Measurements from ENCODE around the gene ALOX12B.
"Not testable (repeated sequence)": the region's sequence is repeated elsewhere in the genome, so short reads cannot be mapped to it uniquely, and the experiment has no call there.

ALOX12B gene

DNA sequence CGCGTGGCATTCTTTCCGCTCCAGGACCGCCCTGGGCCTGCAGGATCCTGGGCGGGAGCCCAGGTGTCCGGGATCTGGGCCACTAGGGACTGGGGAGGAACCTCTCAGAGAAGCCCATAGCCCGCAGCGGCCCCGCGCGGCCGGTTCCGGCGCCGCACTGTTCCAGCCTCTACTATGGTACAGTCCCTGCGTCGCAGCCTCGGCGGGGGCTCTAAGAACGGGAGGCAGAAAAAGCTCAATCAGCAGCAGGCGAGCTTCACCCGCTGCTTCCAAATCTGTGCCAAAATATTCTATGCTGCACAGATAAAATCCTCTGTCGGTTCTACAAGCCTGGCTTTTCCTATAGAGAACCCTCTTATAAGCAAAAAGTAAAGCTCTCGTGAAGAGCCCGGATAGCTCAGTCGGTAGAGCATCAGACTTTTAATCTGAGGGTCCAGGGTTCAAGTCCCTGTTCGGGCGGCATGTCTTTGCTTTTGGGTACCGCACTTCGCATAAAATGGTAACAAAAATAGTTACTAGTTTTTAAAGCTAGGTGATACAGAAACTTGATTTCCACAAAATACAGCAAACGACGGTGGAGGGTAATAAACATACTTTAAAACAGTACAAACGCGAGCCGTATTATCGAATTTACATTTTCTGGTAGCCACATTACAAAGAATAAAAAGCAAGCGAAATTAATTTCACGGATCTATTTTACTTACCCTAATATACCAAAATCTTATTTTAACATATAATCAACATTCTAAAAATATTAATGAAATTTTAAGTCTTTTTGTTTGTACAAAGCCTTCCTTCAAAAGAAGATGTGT, 31.5 kb upstream of the ALOX12B start:
- peak; percentile 90 for DNase-seq

DNA sequence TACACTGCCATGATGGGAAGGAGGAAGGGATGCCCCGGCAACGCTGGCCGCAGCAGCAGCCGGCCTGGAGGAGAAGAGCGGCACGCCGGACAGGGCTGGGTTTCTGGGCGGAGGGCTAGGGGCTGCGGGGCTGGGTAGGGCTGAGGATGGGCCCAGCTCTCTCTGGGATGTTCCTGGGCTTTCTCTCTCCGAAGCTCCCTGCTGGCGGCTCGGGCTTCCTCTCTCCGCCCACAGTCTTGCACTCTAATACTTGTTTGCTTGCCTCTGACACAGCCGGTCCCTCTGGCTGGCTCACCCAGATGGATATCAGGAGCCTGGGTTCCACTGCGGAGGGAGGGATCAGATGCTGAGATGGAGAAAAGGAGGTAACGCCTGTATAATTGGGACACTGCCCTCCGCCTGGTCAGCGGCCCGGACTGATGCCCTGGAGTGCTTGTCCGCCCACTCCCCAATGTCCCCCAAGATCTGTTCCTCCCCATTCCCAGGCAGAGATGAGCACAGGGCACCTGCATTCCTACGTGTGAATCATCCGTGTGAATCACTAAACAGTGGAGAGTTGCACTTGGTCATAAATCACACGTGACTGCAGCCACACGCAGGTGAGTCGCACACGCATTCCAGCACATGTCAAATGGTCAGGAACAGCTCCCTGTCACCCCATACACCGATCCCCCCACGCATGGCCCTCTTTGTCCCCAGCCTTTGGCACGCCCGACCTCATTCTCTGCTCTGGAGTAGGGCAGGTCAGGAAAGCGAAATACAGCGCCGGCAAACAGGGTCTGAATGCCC, 30.7 kb upstream of the ALOX12B start, which contains the start of gene ALOXE3:
ALOXE3 (minus strand) TSS at position 535 of the 789 bp plus-strand sequence; CDS start at position 11, 524 bp downstream.
- DNase-seq = no peak

DNA sequence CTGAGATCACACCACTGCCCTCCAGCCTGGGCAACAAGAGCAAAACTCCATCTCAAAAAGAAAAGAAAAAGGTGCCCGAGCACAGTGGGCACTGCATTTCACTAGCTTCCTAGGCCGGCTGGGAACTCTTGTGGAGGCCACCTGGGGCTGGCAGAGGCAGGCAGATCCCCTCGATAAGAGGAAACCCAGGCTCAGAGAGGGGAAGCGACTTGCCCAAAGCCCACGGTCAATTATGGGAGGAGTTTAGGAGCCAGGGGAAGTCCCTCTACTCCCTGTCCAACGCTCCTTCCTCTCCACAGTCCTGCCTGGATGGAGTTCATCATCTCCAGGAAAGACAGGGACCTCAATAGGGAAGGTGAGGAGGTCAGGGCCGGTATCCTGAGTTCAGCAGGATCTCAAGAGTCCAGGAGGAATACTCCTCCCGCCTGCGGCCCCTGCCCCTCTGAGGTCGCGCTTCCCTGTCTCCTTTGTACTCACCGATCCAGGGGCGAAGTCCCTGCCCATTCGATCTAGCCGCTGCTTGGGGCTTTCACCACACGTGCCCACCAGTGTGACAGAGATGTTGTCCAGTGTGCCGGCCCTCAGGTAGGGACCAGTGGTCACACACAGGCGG, 30.0 kb upstream of the ALOX12B start:
- no peak for DNase-seq

DNA sequence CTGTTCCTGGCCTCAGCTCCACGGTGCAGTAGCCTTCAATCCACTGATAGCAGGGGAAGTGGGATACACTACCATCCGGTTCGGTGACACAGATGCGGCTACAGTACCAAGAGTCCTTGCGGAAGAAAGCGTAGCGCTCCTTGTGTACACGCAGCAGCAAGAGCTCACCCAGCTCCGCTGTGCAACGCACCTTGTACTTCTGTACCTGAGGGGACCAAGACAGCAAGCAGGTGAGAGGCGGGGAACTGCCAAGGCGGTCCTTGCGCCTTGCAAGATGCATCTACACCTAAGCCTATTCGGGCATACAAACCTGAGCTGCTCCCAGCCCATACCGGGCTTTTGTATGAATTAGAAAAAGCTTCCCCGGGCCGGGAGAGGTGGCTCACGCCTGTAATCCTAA, 29.3 kb upstream of the ALOX12B start:
- no peak for DNase-seq

DNA sequence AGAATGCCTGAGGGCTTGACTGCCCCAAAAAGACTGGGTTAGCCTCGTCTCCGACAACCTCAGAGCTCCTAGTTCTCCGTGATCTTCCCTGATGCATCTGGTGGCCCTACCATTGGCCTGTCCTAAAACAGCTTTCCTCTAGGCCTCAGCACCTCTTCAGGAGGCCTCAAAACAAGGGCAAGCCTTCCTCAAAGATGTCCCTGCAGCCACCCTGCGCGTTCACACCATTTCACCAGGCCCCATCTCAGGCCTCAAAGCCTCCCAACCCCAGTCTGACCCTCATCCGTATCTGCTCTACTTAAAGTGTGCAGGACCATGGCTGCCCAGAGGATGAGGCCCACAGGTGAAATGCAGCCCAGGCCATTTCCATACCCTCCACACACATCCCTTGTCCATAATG, 23.4 kb upstream of the ALOX12B start:
- DNase-seq = no peak

DNA sequence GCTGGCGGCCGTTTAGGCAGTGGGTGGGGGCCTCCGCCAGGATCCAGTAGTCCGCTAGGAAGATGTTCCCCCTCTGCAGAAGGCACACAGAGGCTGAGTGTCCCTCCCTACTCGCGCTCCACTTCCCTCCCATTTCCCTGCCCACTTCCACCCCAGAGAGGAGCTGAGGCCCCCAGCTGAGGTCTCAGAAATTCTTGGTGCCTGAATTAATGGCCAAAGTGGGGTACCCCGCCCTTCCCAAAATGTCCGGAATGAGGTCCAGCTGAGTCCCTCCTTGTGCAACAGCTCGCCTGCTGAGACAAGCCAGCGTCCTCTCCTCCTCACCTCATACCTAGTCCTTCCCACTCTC, 22.9 kb upstream of the ALOX12B start:
- DNase-seq = no peak

DNA sequence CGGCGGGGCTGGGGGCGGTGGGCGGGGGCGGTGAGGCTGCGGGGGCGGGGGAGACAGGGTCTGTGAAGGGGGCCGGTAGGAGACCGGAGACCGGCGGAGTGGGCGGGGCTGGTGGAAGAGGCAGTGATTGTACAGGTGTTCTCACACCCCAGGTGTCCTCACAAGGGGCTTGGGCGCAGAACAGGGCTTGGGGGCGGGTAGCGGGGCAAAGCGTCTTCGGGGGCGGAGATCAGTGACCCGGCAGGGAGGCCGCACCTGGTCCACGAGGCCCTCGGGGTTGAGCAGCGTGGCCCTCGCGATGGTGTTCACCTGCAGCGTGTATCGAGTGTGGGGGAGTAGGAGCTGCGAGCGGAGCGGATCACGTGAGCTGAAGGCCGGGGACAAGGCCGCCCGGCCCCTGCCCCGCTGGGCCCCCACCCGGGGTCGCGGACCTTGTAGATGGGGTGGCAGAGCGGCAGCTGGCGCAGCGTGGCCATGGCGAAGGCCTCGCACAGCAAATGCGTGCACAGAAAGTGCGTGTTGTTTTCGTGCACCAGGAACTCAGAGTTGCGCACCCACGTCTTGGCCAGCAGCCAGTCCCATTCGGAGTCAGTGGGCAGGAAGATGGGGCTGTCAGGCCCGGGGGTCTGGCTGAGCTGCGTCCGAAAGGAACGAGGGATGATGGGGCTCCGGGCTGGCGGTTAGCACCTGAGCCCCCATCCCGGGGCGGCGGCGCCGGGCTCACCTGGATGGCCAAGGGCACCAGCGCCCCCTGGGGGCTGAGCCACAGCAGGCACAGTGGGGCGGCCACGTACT, 22.3 kb upstream of the ALOX12B start:
- DNase-seq = peak; percentile 68

DNA sequence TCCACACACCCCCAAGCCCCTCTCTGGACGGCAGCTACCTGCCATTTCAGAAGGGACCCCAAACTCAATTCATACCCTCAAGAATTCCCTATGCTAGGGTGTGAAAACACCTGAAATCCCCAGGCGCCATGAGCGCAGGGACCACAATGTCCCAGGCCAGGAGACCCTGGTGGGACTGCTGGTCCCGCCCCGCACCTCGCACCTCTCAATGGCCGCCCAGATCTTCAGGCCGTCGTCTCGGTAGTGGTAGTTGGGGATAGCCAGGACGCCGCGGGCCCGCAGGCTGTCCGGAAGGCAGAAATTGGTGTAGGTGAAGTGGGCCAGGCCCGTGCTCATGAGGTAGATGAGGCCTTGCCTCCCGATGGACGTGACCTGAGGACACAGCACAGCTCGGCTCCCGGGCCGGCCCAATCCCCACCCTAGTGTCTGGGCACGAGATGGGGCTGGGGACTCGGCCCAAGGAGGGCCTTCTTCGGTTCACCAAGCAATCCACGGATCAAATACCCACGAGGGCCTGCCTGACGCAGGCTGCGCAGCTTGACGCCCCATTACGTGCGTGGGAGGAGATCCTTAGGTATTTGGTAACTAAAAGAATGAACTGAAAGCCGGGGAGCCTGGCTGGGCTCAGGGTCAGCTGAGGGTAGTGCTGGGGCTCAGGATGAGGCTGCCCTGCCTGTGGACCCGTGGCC, 21.6 kb upstream of the ALOX12B start:
- no peak for DNase-seq

DNA sequence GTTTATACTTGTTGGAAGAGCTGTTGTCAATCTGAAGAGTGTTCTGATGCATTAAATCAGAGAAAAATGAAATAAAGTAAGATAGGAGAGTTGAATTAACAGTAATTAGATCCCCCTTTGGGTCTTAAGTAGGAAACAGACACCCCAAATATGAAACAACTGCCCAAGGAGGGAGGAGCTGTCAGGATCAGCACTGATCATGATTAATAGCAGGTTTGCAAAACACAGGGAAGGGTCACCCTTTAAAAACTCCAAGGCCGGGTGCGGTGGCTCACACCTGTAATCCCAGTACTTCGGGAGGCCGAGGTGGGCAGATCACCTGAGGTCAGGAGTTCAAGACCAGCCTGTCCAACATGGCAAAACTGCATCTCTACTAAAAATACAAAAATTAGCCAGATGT, 19.5 kb upstream of the ALOX12B start:
- DNase-seq = not testable (repeated sequence)

DNA sequence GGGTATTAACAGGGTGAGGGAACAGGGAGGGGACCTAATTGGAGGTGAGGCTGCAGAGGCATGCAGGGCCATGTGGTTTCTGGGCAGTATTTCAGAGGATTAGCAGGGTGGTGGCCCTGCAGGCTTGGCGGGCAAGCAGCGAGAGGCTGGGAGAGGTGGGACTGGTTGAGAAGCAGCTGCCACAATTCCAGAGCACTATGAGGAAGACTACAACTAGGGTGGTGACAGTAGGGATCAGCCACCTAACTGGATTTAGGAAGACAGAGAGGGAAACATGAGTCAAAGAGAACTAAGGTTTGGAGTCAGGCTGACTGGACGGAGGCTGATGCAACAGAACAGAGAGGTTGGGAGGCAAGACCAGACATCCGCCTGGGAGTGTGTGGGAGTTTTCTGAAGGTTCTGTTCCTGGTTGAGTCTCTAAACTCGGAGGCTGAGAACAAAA, 18.5 kb upstream of the ALOX12B start:
- no peak for DNase-seq

DNA sequence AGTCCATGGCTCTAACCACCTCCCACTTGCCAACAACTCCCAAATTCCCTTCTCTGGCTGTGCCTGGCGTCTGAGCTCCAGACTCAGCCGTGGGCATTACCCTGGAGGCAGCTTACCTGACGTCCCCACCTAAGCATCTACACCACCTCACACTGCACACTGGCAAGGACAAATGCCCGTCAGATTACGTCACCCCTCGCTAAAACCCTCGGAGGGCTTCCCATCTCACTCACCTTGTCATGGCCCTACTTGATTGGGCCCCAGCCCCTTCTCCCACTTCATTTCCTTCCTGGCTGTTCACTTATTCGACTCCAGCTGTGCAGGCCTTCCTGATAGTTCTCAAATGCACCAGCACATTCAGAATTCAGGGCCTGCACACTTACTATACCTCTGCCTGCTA, 17.4 kb upstream of the ALOX12B start:
- no peak for DNase-seq

DNA sequence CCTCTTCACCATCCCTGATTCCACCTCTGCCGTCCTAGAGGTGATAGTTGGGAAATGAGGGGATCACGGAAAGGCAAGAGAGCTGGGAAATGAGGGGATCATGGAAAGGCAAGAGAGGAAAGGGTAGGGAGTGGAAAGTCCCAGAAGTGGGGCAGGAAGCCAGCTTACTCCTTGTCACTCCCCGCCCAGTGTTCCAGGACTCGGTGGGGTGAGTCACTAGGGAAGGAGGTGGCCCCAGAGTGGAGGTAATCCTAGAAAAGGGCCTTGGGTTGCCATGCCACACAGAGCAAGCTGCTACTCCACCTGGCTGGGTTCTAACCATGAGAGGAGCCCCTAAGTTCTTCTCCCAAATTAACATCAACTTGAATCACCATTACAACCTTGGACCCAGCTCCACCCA, 16.0 kb upstream of the ALOX12B start:
- no peak for DNase-seq

DNA sequence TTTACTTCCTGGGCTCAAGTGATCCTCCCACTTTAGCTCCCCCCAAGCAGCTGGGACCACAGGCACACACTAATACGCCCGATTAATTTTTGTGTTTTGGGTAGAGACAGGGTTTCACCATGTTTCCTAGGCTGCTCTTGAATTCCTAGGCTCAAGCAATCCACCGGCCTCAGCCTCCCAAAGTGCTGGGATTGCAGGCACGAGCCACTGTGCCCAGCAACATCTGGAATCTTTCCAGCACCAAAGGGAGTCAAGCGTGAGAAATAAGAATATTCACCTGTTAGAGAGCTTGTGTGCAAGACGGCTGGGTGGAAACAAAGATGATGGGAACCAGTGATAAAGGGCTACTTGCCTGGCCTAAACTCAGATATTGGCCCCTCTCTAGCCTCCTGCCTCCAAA, 14.2 kb upstream of the ALOX12B start:
- no peak for DNase-seq

DNA sequence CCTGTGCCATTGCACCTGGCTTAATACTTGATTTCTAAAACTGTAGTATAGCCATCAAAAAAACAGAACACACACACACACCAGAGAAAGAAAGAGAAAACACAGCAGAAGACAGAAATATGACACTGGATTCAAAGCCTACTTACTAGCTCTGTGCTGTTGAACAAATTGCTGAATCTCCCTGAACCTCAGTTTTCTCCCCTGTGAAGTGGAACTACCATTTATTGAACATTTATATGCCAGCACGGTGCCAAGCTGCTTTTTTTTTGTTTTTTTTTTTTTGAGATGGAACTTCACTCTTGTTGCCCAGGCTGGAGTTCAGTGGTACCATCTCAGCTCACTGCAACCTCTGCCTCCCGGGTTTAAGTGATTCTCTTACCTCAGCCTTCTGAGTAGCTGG, 13.2 kb upstream of the ALOX12B start:
- DNase-seq = no peak

DNA sequence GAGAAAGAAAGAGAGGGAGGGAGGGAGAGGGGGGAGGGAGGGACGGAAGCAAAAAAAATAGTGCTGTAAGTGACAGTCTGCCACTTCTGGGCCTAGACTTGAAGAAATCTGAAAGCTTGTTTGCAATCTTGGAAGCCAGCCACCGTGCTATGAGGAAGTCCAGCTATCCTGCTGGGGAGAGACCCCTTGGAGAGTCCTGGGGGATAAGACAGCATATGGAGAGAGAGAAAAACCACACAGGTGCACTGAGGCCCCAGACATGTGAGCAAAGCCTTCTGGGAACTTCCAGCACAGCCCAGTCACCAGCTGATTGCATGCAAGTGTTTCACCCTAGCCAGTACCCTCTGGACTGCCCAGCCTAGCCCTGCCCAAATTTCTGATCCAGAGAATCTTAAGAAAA, 12.6 kb upstream of the ALOX12B start:
- DNase-seq = no peak

DNA sequence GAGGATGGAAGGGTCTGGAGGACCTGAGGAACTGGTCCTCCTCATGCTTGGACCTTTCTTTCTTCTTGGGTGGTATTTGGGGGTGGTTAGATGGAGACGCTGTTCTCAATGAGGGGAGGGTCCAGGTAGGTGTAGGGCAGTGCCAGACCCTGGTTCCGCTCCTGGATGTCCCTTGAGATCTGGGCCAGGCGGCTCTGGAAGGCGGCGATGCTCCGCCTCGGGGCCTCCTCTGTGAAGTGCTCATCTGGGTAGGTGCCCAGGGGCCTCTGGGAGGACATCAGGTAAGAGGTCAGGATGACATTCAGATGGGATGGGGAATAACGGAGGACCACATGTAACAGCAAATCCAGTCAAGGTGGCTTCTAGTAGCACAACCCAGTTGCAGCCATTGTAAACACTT, 9.0 kb upstream of the ALOX12B start:
- DNase-seq = no peak

DNA sequence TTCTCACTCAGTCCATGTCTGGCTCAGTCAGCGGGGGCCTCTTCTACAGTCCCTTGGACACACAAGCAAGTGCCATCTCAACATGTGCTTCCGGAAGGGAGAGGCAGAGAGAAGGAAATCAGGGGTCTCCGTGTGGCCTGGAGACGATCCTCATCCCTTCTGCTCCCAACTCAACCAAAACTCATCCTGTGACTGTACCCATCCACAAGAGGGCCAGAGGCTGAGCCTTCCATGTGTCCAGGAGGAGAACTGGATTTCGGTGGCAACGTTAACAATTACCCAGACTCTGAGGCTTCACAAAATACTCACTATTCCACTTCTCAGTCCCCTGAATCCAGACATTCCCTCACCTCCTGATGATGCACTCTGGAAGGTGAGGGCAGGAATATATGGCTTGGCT, 7.8 kb upstream of the ALOX12B start:
- no peak for DNase-seq

DNA sequence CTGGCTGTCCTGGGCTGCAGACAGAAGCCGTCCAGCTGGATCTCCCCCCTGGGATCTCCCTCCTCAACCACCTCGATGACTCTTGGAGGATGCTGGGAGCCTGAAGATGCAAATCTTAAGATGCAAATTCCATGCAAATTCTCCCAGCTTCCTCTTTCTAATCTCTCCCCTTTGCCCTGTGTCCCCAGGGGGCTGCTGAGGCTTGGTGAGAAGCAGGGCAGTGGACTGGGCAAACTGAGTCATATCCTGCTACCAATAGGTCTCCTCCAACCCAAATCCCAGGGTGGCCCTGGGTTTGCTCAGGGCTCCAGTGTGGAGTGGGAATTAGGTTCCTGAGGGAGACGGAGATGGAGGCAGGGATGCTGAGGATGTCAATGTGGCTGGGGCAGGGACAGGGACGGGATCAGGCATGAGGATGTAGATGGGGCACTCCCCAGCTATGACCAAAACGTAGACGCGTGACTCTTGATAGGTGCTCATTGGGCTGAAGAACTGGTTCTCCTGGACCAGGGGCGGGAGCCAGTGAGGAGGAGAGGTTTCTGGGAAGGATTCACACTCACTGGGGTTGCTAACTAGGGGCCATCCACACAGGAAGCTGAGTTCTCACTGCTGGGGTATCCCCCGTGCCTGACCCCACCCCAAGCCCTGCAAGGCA, 3.6 kb upstream of the ALOX12B start:
- no peak for DNase-seq

DNA sequence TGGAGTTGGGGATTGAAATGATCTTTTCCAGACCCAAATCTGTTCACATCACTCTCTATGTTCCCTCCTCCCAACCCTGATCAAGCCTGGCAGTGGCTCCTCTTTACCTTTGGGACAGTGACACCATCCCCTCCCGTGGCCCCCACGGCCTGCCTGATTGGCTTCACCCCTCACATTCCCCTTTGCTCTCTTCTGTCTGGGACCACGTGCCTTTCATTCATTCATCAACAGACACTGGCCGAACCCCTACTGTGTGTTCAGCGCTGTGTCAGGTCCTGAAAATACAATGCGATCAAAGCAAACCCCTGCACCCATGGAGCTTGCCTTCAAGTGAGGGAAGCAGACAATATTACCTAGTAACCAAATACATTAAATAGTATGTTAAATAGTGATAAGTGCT, 2.2 kb upstream of the ALOX12B start:
- DNase-seq = no peak

DNA sequence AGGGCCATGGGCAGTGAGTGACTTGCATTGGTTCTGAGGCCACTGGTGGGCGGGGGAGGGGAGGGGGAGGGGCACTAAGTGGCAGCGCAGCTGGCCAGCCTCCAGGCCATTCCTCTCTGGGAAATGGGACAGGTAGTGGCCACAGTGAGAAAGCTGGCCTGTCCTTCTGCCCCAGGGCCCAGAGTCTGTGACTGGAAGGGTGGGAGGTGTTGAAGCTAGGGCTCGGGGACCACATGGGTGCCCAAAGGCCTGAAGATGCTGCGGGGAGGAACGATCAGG, 375 bp upstream of the ALOX12B start:
- no peak for DNase-seq

DNA sequence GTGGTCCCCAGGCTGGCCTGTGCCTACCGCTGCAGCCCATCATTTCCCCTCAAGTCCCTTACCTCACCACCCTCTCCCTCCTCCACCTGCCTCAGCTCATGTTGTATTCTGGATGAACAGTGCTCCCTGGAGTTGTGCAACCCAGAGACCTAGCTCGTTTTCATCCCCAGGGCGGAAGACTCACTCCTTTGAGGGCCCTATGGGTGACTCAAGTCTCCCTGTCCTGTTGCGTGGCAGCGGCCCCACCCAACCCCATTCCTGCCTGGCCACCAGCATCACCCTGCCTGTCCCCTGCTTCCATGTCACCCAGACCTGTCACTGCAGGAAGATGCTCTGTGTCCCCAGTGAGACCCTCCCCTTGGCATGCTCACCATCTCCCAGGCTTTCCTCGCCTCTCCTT, 3.3 kb downstream of the ALOX12B start:
- no peak for DNase-seq

DNA sequence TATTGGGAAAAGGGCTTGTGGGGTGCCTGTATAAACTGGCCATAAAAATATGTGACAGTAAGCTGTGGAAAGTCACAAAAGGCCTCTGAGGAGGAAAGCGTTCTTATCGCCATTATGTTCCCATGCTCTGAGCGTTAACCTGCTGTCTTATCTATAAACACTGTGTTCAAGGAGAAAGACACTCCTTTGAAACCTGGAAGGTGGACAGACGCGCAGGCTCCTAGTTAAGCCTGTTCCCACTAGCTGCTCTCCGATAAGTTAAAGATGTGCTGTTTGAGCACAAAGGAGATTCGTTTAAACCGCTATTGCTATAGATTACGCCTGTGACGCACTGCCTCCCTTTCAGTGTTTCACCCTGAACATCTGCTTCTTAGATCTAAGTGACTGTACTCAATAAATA, 5.2 kb downstream of the ALOX12B start:
- DNase-seq = no peak
